HG03097 (cell line): ENCODE measurements around the gene AMIGO1.
"Not testable (repeated sequence)": the region's sequence is repeated elsewhere in the genome, so short reads cannot be mapped to it uniquely, and the experiment has no call there.

ENCODE experiments used
- ATAC-seq: cut with Tn5 transposase; IDR thresholded peaks from one replicate; pipeline ENCODE4 v1.9.1; 2021; ENCODE audit not compliant: unreplicated experiment, low FRiP score

The AMIGO1 gene

GRCh38 chr1:109488201-109488600, 21.3 kb downstream of the AMIGO1 start:
- no peak for ATAC-seq

- no peak for ATAC-seq
Measured at GRCh38 chr1:109487261-109487660, 22.3 kb downstream of the AMIGO1 start.

GRCh38 chr1:109485001-109485400, 24.5 kb downstream of the AMIGO1 start:
- ATAC-seq, result no peak

- no peak for ATAC-seq
Measured at GRCh38 chr1:109484519-109484975, 25.0 kb downstream of the AMIGO1 start.

GRCh38 chr1:109483672-109484518, 25.6 kb downstream of the AMIGO1 start, which contains the start of gene ATXN7L2:
ATXN7L2 (plus strand) TSS chr1:109483905; CDS start chr1:109483954, 49 bp downstream.
- peak; percentile 60 for ATAC-seq

GRCh38 chr1:109482791-109483671, 26.5 kb downstream of the AMIGO1 start:
- ATAC-seq, result peak; percentile 11

- ATAC-seq, result no peak
Measured at GRCh38 chr1:109482242-109482641, 27.3 kb downstream of the AMIGO1 start.

GRCh38 chr1:109481646-109482045, 27.9 kb downstream of the AMIGO1 start:
- ATAC-seq, result no peak

GRCh38 chr1:109479901-109480300, 29.6 kb downstream of the AMIGO1 start:
- ATAC-seq, result no peak

GRCh38 chr1:109479311-109479710, 30.2 kb downstream of the AMIGO1 start:
- ATAC-seq, result no peak

- no peak for ATAC-seq
Measured at GRCh38 chr1:109478806-109479205, 30.7 kb downstream of the AMIGO1 start.

- no peak for ATAC-seq
Measured at GRCh38 chr1:109477821-109478220, 31.7 kb downstream of the AMIGO1 start.

- no peak for ATAC-seq
Measured at GRCh38 chr1:109476825-109477224, 32.7 kb downstream of the AMIGO1 start.

- no peak for ATAC-seq
Measured at GRCh38 chr1:109475261-109475660, 34.3 kb downstream of the AMIGO1 start.

GRCh38 chr1:109474697-109475096, 34.8 kb downstream of the AMIGO1 start:
- ATAC-seq, result no peak

- ATAC-seq, result not testable (repeated sequence)
Measured at GRCh38 chr1:109473284-109474057, 36.1 kb downstream of the AMIGO1 start.

- ATAC-seq, result no peak
Measured at GRCh38 chr1:109472779-109473178, 36.7 kb downstream of the AMIGO1 start.

GRCh38 chr1:109470245-109470644, 39.3 kb downstream of the AMIGO1 start:
- no peak for ATAC-seq

GRCh38 chr1:109468903-109469302, 40.6 kb downstream of the AMIGO1 start:
- ATAC-seq, result no peak

GRCh38 chr1:109468061-109468460, 41.5 kb downstream of the AMIGO1 start:
- no peak for ATAC-seq
